DOHH2 (cell line): ENCODE measurements around the gene HIC1.

Source experiments
- EZH2phosphoT487 ChIP-seq: fragments of 200-600 bp; sonication (generic); IDR thresholded peaks from 2 replicates; pipeline ENCODE4 v1.6.1; 2017; ENCODE audit warnings: borderline replicate concordance, mild to moderate bottlenecking, antibody characterized with exemption, low read length, moderate library complexity, mixed read lengths
- TF ChIP-seq, protein P1 (sequence below): fragments of 200-600 bp; sonication (generic); IDR thresholded peaks from one replicate; pipeline ENCODE4 v1.5.1; 2014; ENCODE audit warnings: antibody characterized with exemption, mild to moderate bottlenecking, low read depth, low read length; ENCODE audit not compliant: poor library complexity, severe bottlenecking

DNA sequence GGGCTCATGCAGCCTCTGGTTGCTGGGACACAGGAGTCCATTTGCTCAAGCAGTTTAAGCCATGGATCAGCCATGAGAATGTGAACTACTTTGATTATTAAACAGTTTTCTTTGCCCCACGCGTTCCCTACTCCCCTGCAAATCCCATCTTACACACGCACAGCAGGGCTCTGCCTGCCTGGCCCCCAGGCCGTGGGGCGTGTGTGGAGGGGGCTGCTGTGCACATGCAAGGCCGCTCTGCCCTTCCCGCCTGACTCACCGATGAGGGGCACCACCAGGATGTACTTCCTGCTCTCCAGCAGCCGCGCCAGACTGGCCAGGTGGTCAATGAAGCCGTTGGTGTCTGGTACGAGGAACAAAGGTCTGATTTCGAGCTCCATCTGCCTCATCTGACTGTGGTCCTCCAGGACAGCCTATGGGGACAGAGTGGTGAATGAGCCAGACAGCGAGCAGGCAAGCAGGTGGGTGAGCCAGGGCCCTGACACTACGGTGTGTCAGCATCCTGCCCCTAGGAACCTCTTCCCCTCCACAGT is 13.7 kb downstream of the HIC1 start:
- TF ChIP-seq, protein P1, sequence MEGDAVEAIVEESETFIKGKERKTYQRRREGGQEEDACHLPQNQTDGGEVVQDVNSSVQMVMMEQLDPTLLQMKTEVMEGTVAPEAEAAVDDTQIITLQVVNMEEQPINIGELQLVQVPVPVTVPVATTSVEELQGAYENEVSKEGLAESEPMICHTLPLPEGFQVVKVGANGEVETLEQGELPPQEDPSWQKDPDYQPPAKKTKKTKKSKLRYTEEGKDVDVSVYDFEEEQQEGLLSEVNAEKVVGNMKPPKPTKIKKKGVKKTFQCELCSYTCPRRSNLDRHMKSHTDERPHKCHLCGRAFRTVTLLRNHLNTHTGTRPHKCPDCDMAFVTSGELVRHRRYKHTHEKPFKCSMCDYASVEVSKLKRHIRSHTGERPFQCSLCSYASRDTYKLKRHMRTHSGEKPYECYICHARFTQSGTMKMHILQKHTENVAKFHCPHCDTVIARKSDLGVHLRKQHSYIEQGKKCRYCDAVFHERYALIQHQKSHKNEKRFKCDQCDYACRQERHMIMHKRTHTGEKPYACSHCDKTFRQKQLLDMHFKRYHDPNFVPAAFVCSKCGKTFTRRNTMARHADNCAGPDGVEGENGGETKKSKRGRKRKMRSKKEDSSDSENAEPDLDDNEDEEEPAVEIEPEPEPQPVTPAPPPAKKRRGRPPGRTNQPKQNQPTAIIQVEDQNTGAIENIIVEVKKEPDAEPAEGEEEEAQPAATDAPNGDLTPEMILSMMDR = no peak
- no peak for TF ChIP-seq EZH2phosphoT487
